GM19099 (cell line): Measurements from ENCODE around the gene PMPCA.

Experiments
- POLR2A ChIP-seq: IDR thresholded peaks from 3 replicates; pipeline ENCODE4 v1.6.1; 2011; ENCODE audit warnings: low read depth; ENCODE audit not compliant: insufficient read length; ENCODE audit errors: extremely low read depth

The PMPCA gene

DNA sequence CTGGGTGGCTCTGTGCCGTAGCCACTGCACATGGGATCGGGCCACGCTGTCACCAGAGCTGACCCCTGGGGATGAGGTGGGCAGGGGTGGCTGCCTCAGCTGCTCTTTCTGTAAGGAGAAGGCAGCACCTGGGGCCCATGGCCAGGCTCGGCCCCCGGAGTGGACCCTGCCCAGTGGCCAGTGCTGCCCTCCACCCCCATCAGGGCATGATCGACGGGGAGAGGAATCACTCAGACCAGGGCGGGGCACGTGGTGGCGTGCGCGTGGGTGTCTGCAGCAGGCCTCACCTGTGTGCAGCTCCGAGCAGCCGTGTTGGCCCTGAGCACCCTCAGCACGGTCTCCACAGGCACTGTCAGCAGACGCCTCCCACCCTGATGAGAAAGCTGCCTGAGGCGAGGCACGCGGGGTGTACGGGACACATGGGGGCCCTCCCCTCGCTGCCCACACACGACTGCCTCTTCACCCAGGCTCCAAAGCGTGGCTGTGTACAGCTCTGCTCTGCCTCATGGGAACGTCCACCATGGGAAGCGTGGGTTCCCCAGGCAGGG is 28.4 kb upstream of the PMPCA start:
- TF ChIP-seq POLR2A = no peak

- TF ChIP-seq POLR2A = no peak
Observed at GRCh38 chr9:136383436-136383835, 27.0 kb upstream of the PMPCA start.

- no peak for TF ChIP-seq POLR2A
Observed at GRCh38 chr9:136385015-136385414, 25.4 kb upstream of the PMPCA start.

- no peak for TF ChIP-seq POLR2A
Observed at GRCh38 chr9:136386018-136386417, 24.4 kb upstream of the PMPCA start.

DNA sequence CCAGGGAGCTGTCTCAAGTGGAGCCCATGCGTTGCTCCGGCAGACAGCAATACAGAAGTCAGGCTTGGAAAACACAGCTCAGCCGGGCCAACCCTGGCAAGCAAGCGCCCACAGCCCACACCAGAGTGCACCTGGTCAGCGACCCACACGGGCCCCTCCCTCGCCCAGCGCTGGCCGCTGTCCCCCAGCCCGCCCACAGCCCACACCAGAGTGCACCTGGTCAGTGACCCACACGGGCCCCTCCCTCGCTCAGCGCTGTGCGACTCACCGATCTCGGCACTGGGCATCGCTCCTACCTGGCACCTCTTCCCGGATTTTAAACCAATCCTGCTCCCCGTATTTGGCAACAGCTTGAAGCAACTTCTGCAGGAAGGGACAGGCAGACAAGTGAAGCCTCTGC is 23.2 kb upstream of the PMPCA start:
- TF ChIP-seq POLR2A = no peak

GRCh38 chr9:136389396-136389795 is 21.1 kb upstream of the PMPCA start:
- TF ChIP-seq POLR2A = no peak

GRCh38 chr9:136391737-136392537 is 18.5 kb upstream of the PMPCA start:
- no peak for TF ChIP-seq POLR2A

GRCh38 chr9:136392538-136393449 is 17.7 kb upstream of the PMPCA start:
- no peak for TF ChIP-seq POLR2A

- TF ChIP-seq POLR2A = no peak
Observed at GRCh38 chr9:136393531-136393930, 16.9 kb upstream of the PMPCA start.

GRCh38 chr9:136394312-136395019 is 16.0 kb upstream of the PMPCA start:
- TF ChIP-seq POLR2A = no peak

DNA sequence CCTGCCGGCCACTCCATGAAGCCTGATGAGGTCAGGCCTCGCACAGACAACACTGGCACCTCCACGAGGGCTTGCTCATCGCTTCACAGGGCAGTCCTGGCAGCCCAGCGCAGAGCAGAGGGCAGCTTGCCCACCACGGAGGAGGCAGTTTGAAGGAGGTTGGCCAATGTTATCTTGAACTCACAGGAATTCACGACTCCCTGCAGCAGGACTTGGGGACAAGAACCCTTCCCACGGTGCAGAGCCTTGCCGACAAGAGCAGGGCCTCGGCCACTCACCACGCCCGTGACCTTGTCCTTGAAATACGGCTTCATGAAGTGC is 15.5 kb upstream of the PMPCA start:
- TF ChIP-seq POLR2A = no peak

DNA sequence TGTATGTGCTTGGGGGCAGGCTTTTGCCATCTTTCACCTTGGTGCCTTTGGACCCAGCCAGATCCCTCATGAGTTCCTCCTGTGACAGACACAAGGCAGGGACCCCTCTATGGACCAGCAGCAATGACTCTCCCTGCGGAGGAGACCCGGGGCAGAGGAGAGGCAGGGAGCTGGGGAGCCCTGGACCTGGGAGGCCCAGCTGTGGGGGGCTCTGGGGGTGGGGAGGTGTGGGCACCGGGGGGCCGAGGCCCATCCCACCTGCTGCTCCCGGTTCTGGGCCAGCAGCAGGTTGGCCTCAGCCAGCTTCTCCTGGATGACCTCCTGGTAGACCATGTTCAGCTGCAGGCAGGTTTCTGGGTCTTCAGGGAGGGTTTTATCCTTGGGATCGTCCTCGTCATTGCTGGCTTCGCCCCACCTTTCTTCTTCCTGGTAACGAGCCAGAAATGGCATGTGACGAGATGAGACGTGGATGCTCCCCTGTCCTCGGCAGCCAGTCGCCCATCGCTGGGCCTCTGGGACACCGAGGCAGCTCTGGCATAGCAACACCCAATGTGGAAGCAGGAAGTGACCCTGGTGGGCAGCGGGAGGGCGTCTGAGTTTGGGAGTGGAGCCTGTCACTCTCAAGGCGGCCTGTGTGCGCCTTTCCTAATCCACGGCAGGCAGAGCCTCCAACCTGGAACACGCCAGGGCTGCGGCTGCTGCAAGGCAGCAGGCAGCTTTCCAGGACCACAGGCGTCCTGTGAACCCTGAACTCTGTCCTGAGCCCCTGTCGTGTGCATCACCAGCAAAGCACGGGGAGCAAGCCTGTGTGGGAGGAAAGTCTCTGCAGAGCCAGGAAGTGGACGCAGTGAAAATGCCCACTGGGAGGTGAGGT is 14.9 kb upstream of the PMPCA start:
- TF ChIP-seq POLR2A = no peak

- TF ChIP-seq POLR2A = no peak
Observed at GRCh38 chr9:136396219-136396515, 14.3 kb upstream of the PMPCA start.

- no peak for TF ChIP-seq POLR2A
Observed at GRCh38 chr9:136397643-136398042, 12.8 kb upstream of the PMPCA start.
